WTC11 (cell line): ENCODE data around the gene RNF126. TPM values are rescaled to one million over a fixed set of nuclear protein-coding genes. Genes with fewer than 3 reads are reported as not detected.

Experiments
- ATAC-seq: fragments of 200-7000 bp; cut with Tn5 transposase; 2 replicates; pipeline ENCODE4 v1.10.0; 2021; ENCODE audit warnings: mild to moderate bottlenecking, moderate library complexity
- CTCF ChIA-PET: fragments of 300-600 bp; sonication (Branson Sonifier 250); formaldehyde crosslinking; loops from one replicate; lab custom pipeline; 2021; ENCODE audit warnings: antibody characterized with exemption; lab: Charles Lee
- POLR2A ChIA-PET: fragments of 350-600 bp; sonication (Branson Sonifier 250); formaldehyde crosslinking; loops from one replicate; lab custom pipeline; 2021; ENCODE audit warnings: antibody characterized with exemption; lab: Charles Lee
- DNase-seq: peaks from one replicate; pipeline ENCODE4 v3.0.0; 2021; ENCODE audit warnings: low spot score
- H3K27ac Mint-ChIP-seq: 2 replicates; pipeline ENCODE4 v1.8.0; 2021; ENCODE audit warnings: mixed read lengths
- H3K27me3 Mint-ChIP-seq: 2 replicates; pipeline ENCODE4 v1.8.0; 2021; ENCODE audit warnings: low read depth, mild to moderate bottlenecking, moderate library complexity, mixed read lengths
- H3K36me3 Mint-ChIP-seq: 2 replicates; pipeline ENCODE4 v1.8.0; 2021; ENCODE audit warnings: mixed read lengths
- H3K4me1 Mint-ChIP-seq: 2 replicates; pipeline ENCODE4 v1.8.0; 2022; ENCODE audit warnings: mixed read lengths
- H3K4me3 Mint-ChIP-seq: 2 replicates; pipeline ENCODE4 v1.8.0; 2021; ENCODE audit warnings: mild to moderate bottlenecking, moderate library complexity, mixed read lengths
- H3K9me3 Mint-ChIP-seq: 2 replicates; pipeline ENCODE4 v1.8.0; 2021; ENCODE audit warnings: mixed read lengths
- AR ChIP-seq: fragments of 250-450 bp; sonication (Bioruptor Pico); IDR thresholded peaks from 2 replicates; pipeline ENCODE4 v1.9.0; 2021; ENCODE audit warnings: mild to moderate bottlenecking
- E2F4 ChIP-seq: sonication (generic); formaldehyde crosslinking; IDR thresholded peaks from 2 replicates; pipeline ENCODE4 v1.8.1; 2022; ENCODE audit warnings: low read depth, mild to moderate bottlenecking, moderate library complexity, missing genetic modification reagents, borderline replicate concordance
- E2F5 ChIP-seq: sonication (generic); formaldehyde crosslinking; IDR thresholded peaks from 2 replicates; pipeline ENCODE4 v1.8.1; 2022; ENCODE audit warnings: mild to moderate bottlenecking, moderate library complexity, missing genetic modification reagents
- FOXK1 ChIP-seq: sonication (generic); formaldehyde crosslinking; IDR thresholded peaks from 2 replicates; pipeline ENCODE4 v1.8.0; 2022; ENCODE audit warnings: mild to moderate bottlenecking, moderate library complexity, missing genetic modification reagents
- GTF2I ChIP-seq: fragments of 250-450 bp; sonication (Bioruptor Pico); conservative IDR thresholded peaks from 2 replicates; pipeline ENCODE4 v1.4.0; 2021; ENCODE audit warnings: mild to moderate bottlenecking
- MAX ChIP-seq: sonication (generic); formaldehyde crosslinking; IDR thresholded peaks from 2 replicates; pipeline ENCODE4 v1.8.0; 2022; ENCODE audit warnings: mild to moderate bottlenecking, missing genetic modification reagents
- NFYB ChIP-seq: sonication (generic); formaldehyde crosslinking; conservative IDR thresholded peaks from 2 replicates; pipeline ENCODE4 v1.8.0; 2022; ENCODE audit warnings: low read depth, missing genetic modification reagents
- NR3C1 ChIP-seq: sonication (generic); formaldehyde crosslinking; conservative IDR thresholded peaks from 2 replicates; pipeline ENCODE4 v1.8.1; 2023; ENCODE audit warnings: low read depth, mild to moderate bottlenecking, missing genetic modification reagents
- OVOL2 ChIP-seq: fragments of 250-450 bp; sonication (Bioruptor Pico); IDR thresholded peaks from 2 replicates; pipeline ENCODE4 v1.9.0; 2021; ENCODE audit warnings: mild to moderate bottlenecking, borderline replicate concordance
- SP1 ChIP-seq: sonication (generic); formaldehyde crosslinking; conservative IDR thresholded peaks from 2 replicates; pipeline ENCODE4 v1.8.1; 2022; ENCODE audit warnings: missing genetic modification reagents
- TP53 ChIP-seq: sonication (generic); formaldehyde crosslinking; IDR thresholded peaks from 2 replicates; pipeline ENCODE4 v1.8.1; 2023; ENCODE audit warnings: mild to moderate bottlenecking, missing genetic modification reagents
- USF2 ChIP-seq: sonication (generic); formaldehyde crosslinking; IDR thresholded peaks from 2 replicates; pipeline ENCODE4 v1.8.1; 2023; ENCODE audit warnings: mild to moderate bottlenecking, missing genetic modification reagents, moderate library complexity
- ZBTB21 ChIP-seq: sonication (generic); formaldehyde crosslinking; IDR thresholded peaks from 2 replicates; pipeline ENCODE4 v1.8.1; 2023; ENCODE audit warnings: mild to moderate bottlenecking, missing genetic modification reagents, borderline replicate concordance
- ZMAT4 ChIP-seq: fragments of 250-450 bp; sonication (Bioruptor Pico); IDR thresholded peaks from 2 replicates; pipeline ENCODE4 v1.9.0; 2021; ENCODE audit warnings: mild to moderate bottlenecking
- ZNF317 ChIP-seq: sonication (generic); formaldehyde crosslinking; IDR thresholded peaks from 2 replicates; pipeline ENCODE4 v1.8.1; 2023; ENCODE audit warnings: low read depth, mild to moderate bottlenecking, moderate library complexity, missing genetic modification reagents, borderline replicate concordance
- ZNF425 ChIP-seq: fragments of 250-450 bp; sonication (Bioruptor Pico); conservative IDR thresholded peaks from 2 replicates; pipeline ENCODE4 v1.9.0; 2021; ENCODE audit warnings: mild to moderate bottlenecking
- total RNA-seq: library from RNA; stranded (reverse); gene quantifications from 3 replicates; pipeline ENCODE4 v1.2.3, GENCODE V29; 2021

RNF126 gene
- total RNA-seq, 1 experiment from 2014 or later = 84.4 TPM

- Mint-ChIP-seq H3K36me3 (no peaks in the 10 kb centered on the region; the same call in 1 of the 2 replicates), H3K4me1 (peaks cover 4% of the 10 kb centered on the region), H3K27ac (no peak overlapping the region), H3K27me3 (peaks cover 26% of the 10 kb centered on the region), H3K4me3 (peak overlapping the region; percentile 43; the same call in 1 of the 2 replicates), H3K9me3 (peaks cover 4% of the 10 kb centered on the region; the same call in 1 of the 2 replicates)
- CTCF ChIA-PET = interaction anchor here (0.6 to 0.8 kb wide), 2 partner anchors 26 to 134 kb away, joined by 3 to 5 read pairs; no protein-coding TSS in a partner anchor
- DNase-seq (no peak), ATAC-seq (no peak)
- TF ChIP-seq E2F5 (0 out of 2 replicates have a peak, but pooled peaks have one; percentile 43), OVOL2 (CRISPR knock-in tag) (no peak)
- POLR2A ChIA-PET = no interaction called here
Observed at GRCh38 chr19:640606-641189, 22.3 kb downstream of the RNF126 start.

GRCh38 chr19:640161-640558 lies 22.9 kb downstream of the RNF126 start:
- no peak for ATAC-seq
- CTCF ChIA-PET = no interaction called here
- POLR2A ChIA-PET = no interaction called here
- peaks cover 26% of the 10 kb centered on the region for H3K27me3 Mint-ChIP-seq
- no peak overlapping the region for H3K27ac Mint-ChIP-seq
- TF ChIP-seq FOXK1 (CRISPR knock-in tag) (no peak), ZNF317 (no peak), GTF2I (CRISPR knock-in tag) (0 out of 2 replicates have a peak, but pooled peaks have one; percentile 59)
- no peaks in the 10 kb centered on the region; the same call in 1 of the 2 replicates for H3K36me3 Mint-ChIP-seq
- H3K4me3 Mint-ChIP-seq = peak overlapping the region; percentile 43
- H3K9me3 Mint-ChIP-seq = peaks cover 4% of the 10 kb centered on the region; the same call in 1 of the 2 replicates
- DNase-seq = no peak
- H3K4me1 Mint-ChIP-seq = peaks cover 4% of the 10 kb centered on the region

- peaks cover 26% of the 10 kb centered on the region for H3K27me3 Mint-ChIP-seq
- peaks cover 4% of the 10 kb centered on the region for H3K4me1 Mint-ChIP-seq
- CTCF ChIA-PET = no interaction called here
- H3K27ac Mint-ChIP-seq = no peak within 1 kb of the TSS
- ATAC-seq (peak; percentile 92), DNase-seq (peak; percentile 93)
- no peaks in the 10 kb centered on the region for H3K36me3 Mint-ChIP-seq
- no peak for TF ChIP-seq TP53 (CRISPR knock-in tag)
- TF ChIP-seq SP1 (CRISPR knock-in tag) = peak; percentile 89
- peak; percentile 78 for TF ChIP-seq NFYB (CRISPR knock-in tag)
- 0 out of 2 replicates have a peak, but pooled peaks have one; percentile 38 for TF ChIP-seq USF2 (CRISPR knock-in tag)
- no peak for TF ChIP-seq ZMAT4 (CRISPR knock-in tag)
- TF ChIP-seq E2F5 = peak; percentile 27; the same call in 1 of the 2 replicates
- no peak for TF ChIP-seq NR3C1 (CRISPR knock-in tag)
- H3K9me3 Mint-ChIP-seq = peaks cover 4% of the 10 kb centered on the region; the same call in 1 of the 2 replicates
- peak within 1 kb of the TSS; percentile 76 for H3K4me3 Mint-ChIP-seq
- POLR2A ChIA-PET = no interaction called here
Observed at GRCh38 chr19:639253-640160, 23.5 kb downstream of the RNF126 start, which contains the start of gene FGF22. TSS of gene FGF22 (plus strand) at chr19:639879. CDS start at chr19:639926, 47 bp downstream.

GRCh38 chr19:638906-639252 lies 24.1 kb downstream of the RNF126 start:
- Mint-ChIP-seq H3K27me3 (peaks cover 26% of the 10 kb centered on the region), H3K4me3 (peak overlapping the region; percentile 76), H3K4me1 (peaks cover 8% of the 10 kb centered on the region), H3K9me3 (peaks cover 4% of the 10 kb centered on the region; the same call in 1 of the 2 replicates), H3K36me3 (no peaks in the 10 kb centered on the region), H3K27ac (no peak overlapping the region)
- ChIA-PET CTCF (no interaction called here), POLR2A (no interaction called here)
- ATAC-seq = no peak
- DNase-seq = no peak
- no peak for TF ChIP-seq ZBTB21
- no peak for TF ChIP-seq MAX (CRISPR knock-in tag)
- no peak for TF ChIP-seq ZNF425 (CRISPR knock-in tag)
- TF ChIP-seq AR (CRISPR knock-in tag) = no peak
- no peak for TF ChIP-seq E2F4
